ENCODE results near the gene IL1R1. TPM values are rescaled to one million over a fixed set of nuclear protein-coding genes. Genes with fewer than 3 reads are reported as not detected.
"Not testable (repeated sequence)": the region's sequence is repeated elsewhere in the genome, so short reads cannot be mapped to it uniquely, and the experiment has no call there.

Gene IL1R1
- total RNA-seq, 1 experiment from 2014 or later = 0.39 TPM

DNA sequence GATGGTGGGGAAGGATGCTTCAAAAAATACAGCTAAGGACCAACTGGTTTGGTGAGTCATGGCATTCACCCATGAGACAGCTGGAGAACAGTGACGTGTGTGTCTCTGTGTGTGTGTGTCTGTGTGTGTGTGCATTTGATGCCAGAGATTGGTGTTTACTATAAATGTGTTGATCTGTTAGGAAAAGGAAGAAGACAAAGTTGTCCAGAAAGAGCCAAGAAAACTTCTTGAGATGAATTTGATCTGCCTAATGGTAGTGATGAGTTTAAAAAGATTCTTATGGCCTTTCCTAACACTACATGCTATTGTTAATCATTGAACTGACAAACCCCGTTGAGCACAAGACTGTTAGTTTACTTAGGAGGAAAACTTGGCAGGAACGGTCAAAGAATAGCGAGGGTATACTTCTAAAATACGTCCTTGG, 36.4 kb upstream of the IL1R1 start:
- no peak overlapping the region for H3K4ac ChIP-seq (ENCODE audit: low read depth, low read length)
- no peak overlapping the region for H2BK5ac ChIP-seq (ENCODE audit: insufficient read length, low read length)
- no peaks in the 10 kb centered on the region for H4K20me1 ChIP-seq (ENCODE audit: control insufficient read depth, insufficient read depth, insufficient read length)
- H4K5ac ChIP-seq (ENCODE audit: insufficient read length, low read depth, low read length) = no peak overlapping the region
- Mint-ChIP-seq H3K4me1 (peaks cover 6 to 9% of the 10 kb centered on the region in 2 experiments), H3K27me3 (ENCODE audit: low read depth) (peaks cover 1% of the 10 kb centered on the region; the same call in 1 of the 2 replicates), H3K36me3 (ENCODE audit: insufficient read depth in 1 of 3, low read depth in 3 of 3) (0 out of 7 replicates have a peak, but pooled peaks cover 0 to 2% (median 0%) of the 10 kb centered on the region in 3 experiments), H3K4me3 (no peak overlapping the region), H3K9me3 (peaks cover 0 to 9% of the 10 kb centered on the region in 2 experiments; a peak in 3 of 5 replicates), H3K27ac (no peak overlapping the region; a peak in 1 of 7 replicates)
- H3T11ph ChIP-seq (ENCODE audit: low read length) = no peak overlapping the region
- TF ChIP-seq, protein P1, sequence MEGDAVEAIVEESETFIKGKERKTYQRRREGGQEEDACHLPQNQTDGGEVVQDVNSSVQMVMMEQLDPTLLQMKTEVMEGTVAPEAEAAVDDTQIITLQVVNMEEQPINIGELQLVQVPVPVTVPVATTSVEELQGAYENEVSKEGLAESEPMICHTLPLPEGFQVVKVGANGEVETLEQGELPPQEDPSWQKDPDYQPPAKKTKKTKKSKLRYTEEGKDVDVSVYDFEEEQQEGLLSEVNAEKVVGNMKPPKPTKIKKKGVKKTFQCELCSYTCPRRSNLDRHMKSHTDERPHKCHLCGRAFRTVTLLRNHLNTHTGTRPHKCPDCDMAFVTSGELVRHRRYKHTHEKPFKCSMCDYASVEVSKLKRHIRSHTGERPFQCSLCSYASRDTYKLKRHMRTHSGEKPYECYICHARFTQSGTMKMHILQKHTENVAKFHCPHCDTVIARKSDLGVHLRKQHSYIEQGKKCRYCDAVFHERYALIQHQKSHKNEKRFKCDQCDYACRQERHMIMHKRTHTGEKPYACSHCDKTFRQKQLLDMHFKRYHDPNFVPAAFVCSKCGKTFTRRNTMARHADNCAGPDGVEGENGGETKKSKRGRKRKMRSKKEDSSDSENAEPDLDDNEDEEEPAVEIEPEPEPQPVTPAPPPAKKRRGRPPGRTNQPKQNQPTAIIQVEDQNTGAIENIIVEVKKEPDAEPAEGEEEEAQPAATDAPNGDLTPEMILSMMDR (conservative IDR thresholded peaks at IDR 0.05) = no peak
- no peak overlapping the region for H2BK20ac ChIP-seq (ENCODE audit: low read depth, low read length, poor library complexity, severe bottlenecking)
- H2AFZ ChIP-seq (ENCODE audit: low read length) = no peak overlapping the region
- no peak overlapping the region for H2BK15ac ChIP-seq (ENCODE audit: low read depth, low read length)
- no peak overlapping the region for H3K56ac ChIP-seq (ENCODE audit: insufficient read length, low read depth, low read length)
- no peak overlapping the region for H3K27ac ChIP-seq (ENCODE audit: insufficient read length, low read depth, low read length)
- no peak overlapping the region for H4K91ac ChIP-seq (ENCODE audit: insufficient read length, low read depth, low read length)
- no peaks in the 10 kb centered on the region for H3K4me1 ChIP-seq (ENCODE audit: insufficient read depth, low read length)
- no peak overlapping the region for H2BK120ac ChIP-seq (ENCODE audit: low read depth, low read length, poor library complexity, severe bottlenecking)
- no peak overlapping the region for H2AK5ac ChIP-seq (ENCODE audit: insufficient read length, low read length)
- H3K4me2 ChIP-seq (ENCODE audit: insufficient read depth, insufficient read length, low read length) = no peak overlapping the region
- no peaks in the 10 kb centered on the region for H3K79me1 ChIP-seq (ENCODE audit: insufficient read depth, low read depth, low read length, poor library complexity, severe bottlenecking)
- no peaks in the 10 kb centered on the region for H3K9me3 ChIP-seq (ENCODE audit: control insufficient read depth, low read depth, low read length)
- DNase-seq = no peak
- no peak overlapping the region for H3K18ac ChIP-seq (ENCODE audit: insufficient read length, low read depth, low read length)
- H3K14ac ChIP-seq (ENCODE audit: insufficient read depth, low read length) = no peak overlapping the region
- no peak overlapping the region for H3K23ac ChIP-seq (ENCODE audit: insufficient read length, low read depth, low read length)
- no peaks in the 10 kb centered on the region for H3K23me2 ChIP-seq (ENCODE audit: insufficient read length, low read depth, low read length, poor library complexity, severe bottlenecking)
- no peak overlapping the region for H2BK12ac ChIP-seq (ENCODE audit: insufficient read length, low read depth, low read length)
- no peak overlapping the region for H3K9ac ChIP-seq (ENCODE audit: extremely low read depth, insufficient read length, low read length)
- no CpG with 5 or more reads among the region's 5 CpGs for WGBS (ENCODE audit: extremely low coverage, insufficient read length, low lambda C conversion rate)
- H3K27me3 ChIP-seq (ENCODE audit: insufficient read depth, low read length) = no peaks in the 10 kb centered on the region
- no peaks in the 10 kb centered on the region for H3K79me2 ChIP-seq (ENCODE audit: insufficient read depth, low read length)
- no peak overlapping the region for H4K8ac ChIP-seq (replicated peaks; ENCODE audit: insufficient read length, low read depth, low read length)

DNA sequence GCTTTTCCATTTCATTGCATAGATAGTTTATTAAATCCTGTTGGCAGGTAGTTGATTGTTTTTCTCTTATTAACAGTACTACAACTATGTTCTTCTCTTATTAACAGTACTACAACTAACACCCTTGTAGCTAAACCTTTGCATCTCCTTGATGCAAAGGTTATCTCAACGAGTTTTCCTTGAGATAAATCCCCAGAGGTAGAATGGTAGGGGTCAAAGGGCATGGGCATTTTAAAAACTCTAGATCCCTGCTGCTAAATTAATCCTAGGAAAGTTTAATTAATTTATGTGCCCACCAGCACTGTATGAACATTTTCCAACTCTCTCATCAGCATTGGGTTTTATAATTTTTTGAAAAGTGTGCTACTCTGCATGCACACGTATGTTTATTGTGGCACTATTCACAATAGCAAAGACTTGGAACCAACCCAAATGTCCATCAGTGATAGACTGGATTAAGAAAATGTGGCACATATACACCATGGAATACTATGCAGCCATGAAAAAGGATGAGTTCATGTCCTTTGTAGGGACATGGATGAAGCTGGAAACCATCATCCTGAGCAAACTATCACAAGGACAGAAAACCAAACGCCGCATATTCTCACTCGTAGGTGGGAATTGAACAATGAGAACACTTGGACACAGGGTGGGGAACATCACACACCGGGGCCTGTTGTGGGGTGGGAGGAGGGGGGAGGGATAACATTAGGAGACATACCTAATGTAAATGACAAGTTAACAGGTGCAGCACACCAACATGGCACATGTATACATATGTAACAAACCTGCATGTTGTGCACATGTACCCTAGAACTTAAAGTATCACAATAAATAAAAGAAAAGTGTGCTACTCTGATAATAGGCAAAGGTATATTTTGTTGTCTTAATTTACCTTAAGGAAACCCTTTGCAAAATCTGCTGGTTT, 35.5 kb upstream of the IL1R1 start:
- not testable (repeated sequence) for H2BK20ac ChIP-seq (ENCODE audit: low read depth, low read length, poor library complexity, severe bottlenecking); H3K27me3 ChIP-seq (ENCODE audit: insufficient read depth, low read length); H3K27me3 Mint-ChIP-seq (ENCODE audit: low read depth); H2AK5ac ChIP-seq (ENCODE audit: insufficient read length, low read length); H3K9me3 ChIP-seq (ENCODE audit: control insufficient read depth, low read depth, low read length); H2AFZ ChIP-seq (ENCODE audit: low read length); H2BK15ac ChIP-seq (ENCODE audit: low read depth, low read length); H2BK120ac ChIP-seq (ENCODE audit: low read depth, low read length, poor library complexity, severe bottlenecking); H3K9me3 Mint-ChIP-seq; H3K23ac ChIP-seq (ENCODE audit: insufficient read length, low read depth, low read length); H3K4me1 ChIP-seq (ENCODE audit: insufficient read depth, low read length); H3K4me3 Mint-ChIP-seq; H3K79me1 ChIP-seq (ENCODE audit: insufficient read depth, low read depth, low read length, poor library complexity, severe bottlenecking); H3K56ac ChIP-seq (ENCODE audit: insufficient read length, low read depth, low read length); H3K4me2 ChIP-seq (ENCODE audit: insufficient read depth, insufficient read length, low read length); H2BK5ac ChIP-seq (ENCODE audit: insufficient read length, low read length); H3K27ac Mint-ChIP-seq; H4K20me1 ChIP-seq (ENCODE audit: control insufficient read depth, insufficient read depth, insufficient read length); H3T11ph ChIP-seq (ENCODE audit: low read length); H3K14ac ChIP-seq (ENCODE audit: insufficient read depth, low read length); H3K36me3 Mint-ChIP-seq (ENCODE audit: insufficient read depth in 1 of 3, low read depth in 3 of 3); H3K18ac ChIP-seq (ENCODE audit: insufficient read length, low read depth, low read length); H3K79me2 ChIP-seq (ENCODE audit: insufficient read depth, low read length); H4K8ac ChIP-seq (replicated peaks; ENCODE audit: insufficient read length, low read depth, low read length); H4K91ac ChIP-seq (ENCODE audit: insufficient read length, low read depth, low read length); H3K27ac ChIP-seq (ENCODE audit: insufficient read length, low read depth, low read length); H4K5ac ChIP-seq (ENCODE audit: insufficient read length, low read depth, low read length); H3K4ac ChIP-seq (ENCODE audit: low read depth, low read length); H3K9ac ChIP-seq (ENCODE audit: extremely low read depth, insufficient read length, low read length); H3K23me2 ChIP-seq (ENCODE audit: insufficient read length, low read depth, low read length, poor library complexity, severe bottlenecking); DNase-seq; H2BK12ac ChIP-seq (ENCODE audit: insufficient read length, low read depth, low read length)
- WGBS (ENCODE audit: extremely low coverage, insufficient read length, low lambda C conversion rate) = no CpG with 5 or more reads among the region's 6 CpGs
- H3K4me1 Mint-ChIP-seq = peaks cover 14 to 17% of the 10 kb centered on the region in 2 experiments
